GM12892 (cell line): ENCODE results near the gene PRKAG2.

Source experiments
- POLR2A ChIP-seq: IDR thresholded peaks from 2 replicates; pipeline ENCODE4 v1.6.1; 2011; ENCODE audit warnings: low read depth, low read length, control low read depth
- TAF1 ChIP-seq: IDR thresholded peaks from 2 replicates; pipeline ENCODE4 v1.6.1; 2011; ENCODE audit warnings: low read depth, mild to moderate bottlenecking, control low read depth, low read length, borderline replicate concordance

DNA sequence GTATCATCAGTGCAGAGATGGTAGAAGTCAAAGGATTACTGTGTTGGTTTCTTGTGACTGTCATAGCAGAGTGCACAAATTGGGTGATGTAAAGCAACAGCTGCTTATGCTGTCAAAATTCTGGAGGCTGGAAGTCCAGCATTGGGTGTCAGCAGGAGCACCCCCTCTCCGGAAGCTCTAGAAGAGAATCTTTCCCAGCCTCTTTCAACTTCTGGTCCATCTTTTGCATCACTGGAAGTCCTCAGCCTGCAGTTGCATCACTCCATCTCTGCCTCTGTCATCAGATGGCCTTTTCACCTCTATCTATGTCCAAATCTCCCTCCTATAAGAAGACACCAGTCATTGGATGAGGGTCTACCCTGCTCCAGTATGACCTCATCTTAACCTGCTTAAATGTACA lies 43.6 kb upstream of the PRKAG2 start:
- TF ChIP-seq POLR2A, result no peak
- TF ChIP-seq TAF1, result no peak
